Heart right ventricle (tissue), 16 donors: ENCODE results near the gene SLC23A2. TPM values are rescaled to one million over a fixed set of nuclear protein-coding genes. Genes with fewer than 3 reads are reported as not detected.

ENCODE experiments used
- ATAC-seq, 8 donors: fragments of 200-7000 bp; cut with Tn5 transposase; one replicate each; pipeline ENCODE4 v1.9.1; 2020; ENCODE audit warnings: mild to moderate bottlenecking in 8 of 8, moderate library complexity in 8 of 8, moderate number of reproducible peaks in 1 of 8
- DNase-seq, 2 donors: peaks; one replicate each; pipeline ENCODE4 v3.0.0-alpha.2; 2020
- H3K27ac ChIP-seq, 10 donors: fragments of 200-600 bp; sonication (generic) in 2 of 10; one replicate each; pipeline versions ENCODE4 v1.5.0 to v1.8.0; 2020 to 2022; ENCODE audit warnings: mild to moderate bottlenecking in 3 of 10
- H3K27me3 ChIP-seq, 7 donors: fragments of 200-600 bp; one replicate each; pipeline ENCODE4 v1.8.0; 2021 to 2022; ENCODE audit warnings: mild to moderate bottlenecking in 2 of 7
- H3K36me3 ChIP-seq, 9 donors: fragments of 200-600 bp; sonication (generic) in 1 of 9; one replicate each; pipeline versions ENCODE4 v1.5.0 to v1.8.0; 2020 to 2022; ENCODE audit warnings: mild to moderate bottlenecking in 2 of 9
- H3K4me1 ChIP-seq, 9 donors: fragments of 200-600 bp; sonication (generic) in 1 of 9; one replicate each; pipeline versions ENCODE4 v1.5.0 to v1.8.0; 2020 to 2022; ENCODE audit warnings: mild to moderate bottlenecking in 4 of 9
- H3K4me3 ChIP-seq, 10 donors: fragments of 200-600 bp; sonication (generic) in 2 of 10; one replicate each; pipeline versions ENCODE4 v1.5.0 to v1.8.0; 2020 to 2022; ENCODE audit warnings: mild to moderate bottlenecking in 7 of 10, moderate library complexity in 2 of 10
- H3K9me3 ChIP-seq, 11 donors: fragments of 200-600 bp in 10 of 11; sonication (generic) in 2 of 11; one replicate each; pipeline versions ENCODE4 v1.5.0 to v1.8.0; 2013 to 2022; ENCODE audit warnings: mild to moderate bottlenecking in 2 of 11, control low read depth in 1 of 11, moderate library complexity in 1 of 11
- CTCF ChIP-seq, 9 donors: fragments of 200-600 bp; sonication (generic) in 2 of 9; IDR thresholded peaks; one replicate each; pipeline versions ENCODE4 v1.5.0 to v1.8.0; 2021 to 2022; ENCODE audit warnings: antibody characterized with exemption in 9 of 9, mild to moderate bottlenecking in 5 of 9, moderate library complexity in 1 of 9
- WGBS, 2 donors: extraction: QIAGEN DNeasy Blood & Tissue Kit; methylation state at CpG; one replicate each; pipeline ENCODE4 v1.1.7; 2013; ENCODE audit warnings: inconsistent platforms in 1 of 2; 5-methylcytosine and 5-hydroxymethylcytosine counted together
- intact Hi-C, 10 donors: fragments of 100-400 bp; cut with DNase I; formaldehyde crosslinking; loops; one replicate each; pipeline versions ENCODE4 v1.11.1 to v1.14.2; 2022
- polyA plus RNA-seq, 2 donors: library from polyadenylated mRNA; stranded (reverse); fragments of 200-250 nt; gene quantifications; one replicate each; pipeline ENCODE4 v1.2.3, GENCODE V29; 2013
- total RNA-seq, 10 donors: library from RNA; stranded (reverse); fragmentation: NEBNext Ultra II Directional in 3 of 10; extraction: Animal tissue kit (Norgen Biotek cat#: 25700) in 3 of 10; gene quantifications; one replicate each; pipeline versions ENCODE4 v1.2.1 to v1.2.4, GENCODE V29; 2021 to 2023
- donor health status: Arrhythmogenic right ventricular cardiomyopathy.
- donor health status: ischemic (EF 13 %, LVEDD 7.1; RV severe dilation, severe dysfunction).
- donor health status: healthy with polysubstance abuse.
- donor health status: DM: no; HTN: yes; CAD: no.
- donor health status: DM: no; HTN: no; CAD: no.
- donor health status: ischemic (EF 25% LVEDD 6.9; RV normal size, moderate dysfunction).
- donor health status: ischemic (EF 25% LVEDD 5.7; RV mildly dilated, moderate dysfunction).
- donor health status: healthy.
- donor health status: DM: yes; HTN: yes; CAD: no.
- donor health status: Ischemic cardiomyopathy.
- donor health status: ischemic (EF 35%, LVEDD 5.7; RV mildly dilated, moderate dysfunction).
- donor health status: nonischemic (EF 11% LVEDD 7.7; RV severe dilation, severe dysfunction).
- donor health status: DM: yes; HTN: yes; CAD: no.
- donor health status: PGD.
- donor health status: ischemic (EF 29% LVEDD 5.4; RV normal size, mild dysfunction).
- donor health status: nonischemic (EF 23%, LVEDD 6.1; RV moderate dilation, normal function).

Gene SLC23A2
- total and polyA plus RNA-seq, 12 donors = 2.0 to 12.3 (median 6.9) TPM

- ATAC-seq (no peak), DNase-seq (no peak)
- TF ChIP-seq CTCF (IDR thresholded peaks at IDR 0.05) = no peak
- H3K4me3 ChIP-seq = no peak overlapping the region
- intact Hi-C loops = no loop called here
- H3K36me3 ChIP-seq = peaks cover 0 to 76% (median 15%) of the 10 kb centered on the region in 9 donors
- H3K27ac ChIP-seq = no peak overlapping the region
- 94% methylated on average over 14 of the region's 14 CpGs for WGBS, 2 donors
- H3K9me3 ChIP-seq = no peaks in the 10 kb centered on the region
- H3K27me3 ChIP-seq = no peaks in the 10 kb centered on the region
- peaks cover 0 to 15% (median 3%) of the 10 kb centered on the region in 9 donors for H3K4me1 ChIP-seq
Measured at GRCh38 chr20:4855555-4855954, 145.8 kb downstream of the SLC23A2 start.

GRCh38 chr20:4855097-4855496, 146.2 kb downstream of the SLC23A2 start:
- Histone ChIP-seq H3K36me3 (peaks cover 0 to 72% (median 15%) of the 10 kb centered on the region in 9 donors), H3K9me3 (no peaks in the 10 kb centered on the region), H3K4me1 (peaks cover 0 to 15% (median 3%) of the 10 kb centered on the region in 9 donors), H3K4me3 (no peak overlapping the region), H3K27ac (no peak overlapping the region), H3K27me3 (no peaks in the 10 kb centered on the region)
- no peak for ATAC-seq
- intact Hi-C loops = no loop called here
- no peak for DNase-seq
- WGBS, 2 donors = 94 to 95% methylated on average over 12 of the region's 12 CpGs
- no peak for TF ChIP-seq CTCF (IDR thresholded peaks at IDR 0.05)

- no peak overlapping the region for H3K27ac ChIP-seq
- H3K9me3 ChIP-seq = no peaks in the 10 kb centered on the region
- H3K4me1 ChIP-seq = peaks cover 0 to 15% (median 3%) of the 10 kb centered on the region in 9 donors
- no peak for TF ChIP-seq CTCF (IDR thresholded peaks at IDR 0.05)
- DNase-seq = no peak
- 90 to 95% methylated on average over 4 of the region's 4 CpGs for WGBS, 2 donors
- peak in 1 of 8 donors; percentile 22 for ATAC-seq
- H3K27me3 ChIP-seq = no peaks in the 10 kb centered on the region
- H3K4me3 ChIP-seq = no peak overlapping the region
- H3K36me3 ChIP-seq = peaks cover 0 to 66% (median 15%) of the 10 kb centered on the region in 9 donors
- intact Hi-C loops = no loop called here
Measured at GRCh38 chr20:4854561-4854901, 146.8 kb downstream of the SLC23A2 start.

- Histone ChIP-seq H3K27me3 (no peaks in the 10 kb centered on the region), H3K9me3 (no peaks in the 10 kb centered on the region), H3K36me3 (peaks cover 0 to 60% (median 13%) of the 10 kb centered on the region in 9 donors), H3K4me1 (peaks cover 0 to 15% (median 3%) of the 10 kb centered on the region in 9 donors), H3K27ac (no peak overlapping the region), H3K4me3 (no peak overlapping the region)
- intact Hi-C loops = no loop called here
- WGBS, 2 donors = 90 to 96% methylated on average over 9 of the region's 9 CpGs
- no peak for DNase-seq
- TF ChIP-seq CTCF (IDR thresholded peaks at IDR 0.05) = no peak
- ATAC-seq = peak in 2 of 8 donors; percentile 31 to 34
Measured at GRCh38 chr20:4853757-4854560, 147.4 kb downstream of the SLC23A2 start.
